Peyer's patch (tissue), 4 donors: ENCODE data around the gene PRPF6.

Experiments
- POLR2A ChIP-seq, 2 donors: fragments of 450-650 bp; IDR thresholded peaks; one replicate each; pipeline ENCODE4 v1.5.1; 2017; ENCODE audit warnings: antibody characterized with exemption in 2 of 2, mild to moderate bottlenecking in 2 of 2, moderate library complexity in 2 of 2
- TF ChIP-seq, protein P1 (sequence below), 6 experiments: fragments of 450-650 bp in 4 of 6; fragments of 200-600 bp in 2 of 6; sonication (generic) in 1 of 6; IDR thresholded peaks; one replicate each; pipeline ENCODE4 v1.5.1; 2017 to 2019; ENCODE audit warnings: antibody characterized with exemption in 6 of 6, mild to moderate bottlenecking in 3 of 6, moderate library complexity in 1 of 6

DNA sequence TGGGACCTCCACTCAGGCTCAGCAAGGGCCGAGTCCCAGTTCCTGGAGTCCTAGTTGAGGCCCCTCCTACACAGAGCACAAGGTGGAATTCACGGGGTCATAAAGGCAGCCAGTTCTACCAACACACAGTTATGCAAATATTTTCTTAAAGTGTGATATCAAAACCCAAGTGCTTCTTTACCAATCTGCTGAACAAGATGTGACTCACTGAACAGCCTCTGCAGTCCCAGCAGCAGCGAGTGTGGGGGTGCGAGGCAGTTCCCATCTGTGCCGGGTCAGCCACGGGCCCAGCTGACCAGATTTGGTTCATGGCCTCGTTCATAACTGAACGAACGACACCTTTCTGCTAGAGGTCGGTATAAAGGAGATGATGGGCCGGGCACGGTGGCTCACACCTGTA lies 77.6 kb downstream of the PRPF6 start:
- TF ChIP-seq POLR2A (IDR thresholded peaks at IDR 0.05): no peak
- TF ChIP-seq, protein P1, sequence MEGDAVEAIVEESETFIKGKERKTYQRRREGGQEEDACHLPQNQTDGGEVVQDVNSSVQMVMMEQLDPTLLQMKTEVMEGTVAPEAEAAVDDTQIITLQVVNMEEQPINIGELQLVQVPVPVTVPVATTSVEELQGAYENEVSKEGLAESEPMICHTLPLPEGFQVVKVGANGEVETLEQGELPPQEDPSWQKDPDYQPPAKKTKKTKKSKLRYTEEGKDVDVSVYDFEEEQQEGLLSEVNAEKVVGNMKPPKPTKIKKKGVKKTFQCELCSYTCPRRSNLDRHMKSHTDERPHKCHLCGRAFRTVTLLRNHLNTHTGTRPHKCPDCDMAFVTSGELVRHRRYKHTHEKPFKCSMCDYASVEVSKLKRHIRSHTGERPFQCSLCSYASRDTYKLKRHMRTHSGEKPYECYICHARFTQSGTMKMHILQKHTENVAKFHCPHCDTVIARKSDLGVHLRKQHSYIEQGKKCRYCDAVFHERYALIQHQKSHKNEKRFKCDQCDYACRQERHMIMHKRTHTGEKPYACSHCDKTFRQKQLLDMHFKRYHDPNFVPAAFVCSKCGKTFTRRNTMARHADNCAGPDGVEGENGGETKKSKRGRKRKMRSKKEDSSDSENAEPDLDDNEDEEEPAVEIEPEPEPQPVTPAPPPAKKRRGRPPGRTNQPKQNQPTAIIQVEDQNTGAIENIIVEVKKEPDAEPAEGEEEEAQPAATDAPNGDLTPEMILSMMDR (IDR thresholded peaks at IDR 0.05): no peak
